Activated CD8-positive, alpha-beta memory T cell treated with anti-CD3 and anti-CD28 coated beads, Interleukin-2, amount 50 U/mL, for 1 hour (primary cell): ENCODE results near the gene KCNMB2.
"Not testable (repeated sequence)": the region's sequence is repeated elsewhere in the genome, so short reads cannot be mapped to it uniquely, and the experiment has no call there.

Experiments used
- DNase-seq: peaks from one replicate; pipeline ENCODE4 v3.0.0-alpha.2; 2020; ENCODE audit errors: extremely low read depth

Gene KCNMB2

DNA sequence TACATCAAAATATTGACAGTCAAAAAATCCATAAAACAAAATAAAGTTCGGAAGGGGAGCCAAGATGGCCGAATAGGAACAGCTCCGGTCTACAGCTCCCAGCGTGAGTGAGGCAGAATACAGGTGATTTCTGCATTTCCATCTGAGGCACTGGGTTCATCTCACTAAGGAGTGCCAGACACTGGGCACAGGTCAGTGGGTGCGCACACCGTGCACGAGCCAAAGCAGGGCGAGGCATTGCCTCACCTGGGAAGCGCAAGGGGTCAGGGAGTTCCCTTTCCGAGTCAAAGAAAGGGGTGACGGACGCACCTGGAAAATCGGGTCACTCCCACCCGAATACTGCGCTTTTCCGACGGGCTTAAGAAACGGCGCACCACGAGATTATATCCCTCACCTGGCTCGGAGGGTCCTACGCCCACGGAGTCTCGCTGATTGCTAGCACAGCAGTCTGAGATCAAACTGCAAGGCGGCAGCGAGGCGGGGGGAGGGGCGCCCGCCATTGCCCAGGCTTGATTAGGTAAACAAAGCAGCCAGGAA is 323.7 kb downstream of the KCNMB2 start:
- DNase-seq = not testable (repeated sequence)

DNA sequence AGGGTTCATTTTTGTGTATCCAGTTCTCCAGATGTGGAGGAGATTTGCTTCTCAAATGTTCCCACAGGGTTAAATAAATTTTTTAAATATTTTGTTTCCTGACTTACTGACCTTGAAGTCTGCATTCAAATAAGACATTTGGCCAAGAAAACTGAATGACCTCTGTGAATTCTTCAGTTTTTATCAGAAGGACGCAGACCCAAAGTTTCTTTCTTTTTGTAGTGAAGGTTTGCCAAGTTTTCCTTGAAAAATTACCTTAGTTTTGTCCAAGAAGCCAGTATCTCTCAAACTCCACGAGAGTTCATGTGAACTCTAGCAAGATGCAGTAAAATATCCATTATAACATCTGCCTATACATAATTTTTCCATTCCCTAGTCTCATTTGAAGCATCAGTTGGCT is 332.4 kb downstream of the KCNMB2 start:
- no peak for DNase-seq

DNA sequence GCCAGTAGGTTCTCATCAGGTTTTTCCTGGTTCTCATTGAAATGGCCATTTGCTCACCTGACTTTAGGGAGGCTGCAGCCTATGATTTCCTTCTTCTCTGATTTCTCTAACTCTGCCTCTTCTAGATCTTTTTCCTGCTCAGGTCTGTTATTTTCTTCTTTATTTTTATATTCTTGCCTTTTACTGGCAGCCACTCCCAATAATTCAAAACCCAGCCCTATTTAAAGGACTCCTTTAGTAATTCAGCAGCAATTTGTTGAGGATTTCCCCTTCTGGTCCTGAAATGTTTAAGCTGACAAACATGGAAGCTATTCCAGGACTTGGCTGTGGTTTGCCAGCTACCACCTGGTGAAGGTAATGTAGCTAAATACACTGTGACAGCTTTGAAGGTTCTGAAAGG is 333.8 kb downstream of the KCNMB2 start:
- no peak for DNase-seq

DNA sequence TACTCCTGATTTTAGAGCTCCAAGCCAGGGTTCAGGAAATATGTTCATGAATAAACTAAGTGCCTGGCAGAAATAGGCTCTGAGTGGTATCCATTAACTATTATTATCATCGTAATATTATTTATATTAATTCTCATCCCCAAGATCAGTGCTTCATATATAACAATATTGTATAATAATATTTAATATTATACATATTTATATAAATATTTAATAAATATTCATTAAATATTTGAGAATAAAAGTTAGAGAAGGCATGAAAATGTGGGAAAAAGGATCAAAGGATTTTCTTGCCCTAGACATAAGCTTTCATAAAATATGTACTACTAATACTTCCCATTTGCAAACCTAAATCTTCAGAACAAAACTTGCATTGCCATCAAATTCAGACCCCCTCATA is 338.9 kb downstream of the KCNMB2 start:
- DNase-seq = no peak

DNA sequence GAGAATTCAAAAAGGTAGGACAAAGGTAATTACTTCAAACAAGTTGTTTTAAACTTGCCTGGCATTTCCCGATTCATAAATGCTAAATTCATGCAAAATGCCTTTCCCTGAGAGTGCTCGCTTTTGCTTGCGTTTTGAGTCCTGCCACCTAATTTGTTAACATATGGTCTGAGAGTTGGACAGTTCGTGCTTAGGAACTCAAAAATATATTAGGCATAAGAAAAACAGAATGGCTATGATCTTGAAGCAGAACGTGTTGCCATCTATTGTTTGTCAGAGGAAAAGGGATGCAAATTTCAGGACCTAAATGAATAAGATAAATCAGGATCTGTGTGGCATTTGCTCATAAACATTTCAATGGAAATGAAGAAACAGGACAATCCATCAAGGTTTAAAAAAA is 339.6 kb downstream of the KCNMB2 start:
- no peak for DNase-seq

DNA sequence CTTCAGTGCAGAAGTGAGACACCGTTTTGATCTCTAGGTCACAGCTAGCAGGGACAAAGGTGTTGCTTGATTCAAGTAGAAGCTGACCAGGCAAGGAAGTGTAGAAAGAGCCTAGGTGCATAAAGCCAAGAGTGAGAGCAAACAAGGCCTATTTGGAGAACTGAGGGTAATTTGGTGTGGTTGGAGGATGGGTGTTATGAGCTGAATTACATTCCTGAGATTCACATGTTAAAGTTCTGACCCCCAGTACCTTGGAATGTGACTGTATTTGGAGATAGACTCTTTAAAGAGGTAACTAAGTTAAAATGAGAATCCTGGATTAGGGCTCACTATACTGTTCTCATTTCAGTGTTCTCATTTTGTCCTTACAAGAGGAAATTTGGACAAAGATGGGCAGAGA is 344.0 kb downstream of the KCNMB2 start:
- no peak for DNase-seq
